Measurements from ENCODE around the gene CCDC146.
"Not testable (repeated sequence)": the region's sequence is repeated elsewhere in the genome, so short reads cannot be mapped to it uniquely, and the experiment has no call there.

Gene CCDC146, protein sequence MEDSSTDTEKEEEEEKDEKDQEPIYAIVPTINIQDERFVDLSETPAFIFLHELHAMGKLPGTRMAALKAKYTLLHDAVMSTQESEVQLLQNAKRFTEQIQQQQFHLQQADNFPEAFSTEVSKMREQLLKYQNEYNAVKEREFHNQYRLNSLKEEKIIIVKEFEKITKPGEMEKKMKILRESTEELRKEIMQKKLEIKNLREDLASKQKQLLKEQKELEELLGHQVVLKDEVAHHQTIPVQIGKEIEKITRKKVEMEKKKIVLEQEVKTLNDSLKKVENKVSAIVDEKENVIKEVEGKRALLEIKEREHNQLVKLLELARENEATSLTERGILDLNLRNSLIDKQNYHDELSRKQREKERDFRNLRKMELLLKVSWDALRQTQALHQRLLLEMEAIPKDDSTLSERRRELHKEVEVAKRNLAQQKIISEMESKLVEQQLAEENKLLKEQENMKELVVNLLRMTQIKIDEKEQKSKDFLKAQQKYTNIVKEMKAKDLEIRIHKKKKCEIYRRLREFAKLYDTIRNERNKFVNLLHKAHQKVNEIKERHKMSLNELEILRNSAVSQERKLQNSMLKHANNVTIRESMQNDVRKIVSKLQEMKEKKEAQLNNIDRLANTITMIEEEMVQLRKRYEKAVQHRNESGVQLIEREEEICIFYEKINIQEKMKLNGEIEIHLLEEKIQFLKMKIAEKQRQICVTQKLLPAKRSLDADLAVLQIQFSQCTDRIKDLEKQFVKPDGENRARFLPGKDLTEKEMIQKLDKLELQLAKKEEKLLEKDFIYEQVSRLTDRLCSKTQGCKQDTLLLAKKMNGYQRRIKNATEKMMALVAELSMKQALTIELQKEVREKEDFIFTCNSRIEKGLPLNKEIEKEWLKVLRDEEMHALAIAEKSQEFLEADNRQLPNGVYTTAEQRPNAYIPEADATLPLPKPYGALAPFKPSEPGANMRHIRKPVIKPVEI

DNA sequence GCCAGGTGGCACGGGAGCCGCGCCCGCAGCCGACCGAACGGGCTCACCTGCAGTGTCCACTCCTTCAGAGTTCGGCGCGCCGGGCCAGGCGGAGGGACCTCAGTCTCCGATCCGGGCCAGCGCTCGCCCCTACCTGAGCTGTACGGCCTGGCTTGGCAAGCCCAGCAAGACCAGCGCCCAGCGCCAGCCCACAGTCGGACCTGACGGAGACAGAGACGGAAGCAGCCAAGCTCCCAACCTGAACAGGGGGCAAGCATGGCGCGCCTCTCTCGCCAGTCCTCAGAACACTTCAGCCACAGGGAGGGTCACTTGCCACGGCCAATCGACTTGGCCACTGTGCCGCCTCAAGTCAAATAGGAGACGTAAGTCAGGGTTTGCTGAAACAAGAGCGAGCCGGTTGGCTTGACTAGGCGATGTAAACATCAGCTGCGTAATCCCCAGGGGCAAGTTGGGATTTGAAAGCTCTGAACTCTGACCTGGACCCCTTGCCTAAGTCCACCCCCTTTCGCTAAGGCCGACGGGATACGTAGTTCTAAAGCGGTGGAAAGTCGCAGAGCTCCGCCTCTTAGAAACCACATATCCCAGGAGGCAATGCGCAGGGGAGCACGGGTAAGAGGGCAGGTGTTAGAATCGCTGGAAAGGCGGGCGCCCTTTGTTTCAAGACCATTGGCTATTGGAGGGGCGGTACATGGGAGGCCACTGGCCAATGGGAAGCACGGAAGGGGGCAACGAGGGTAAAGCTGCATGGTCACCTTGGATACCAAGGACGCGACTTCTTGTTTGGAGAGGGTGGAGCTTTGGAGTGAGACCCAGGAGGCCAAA is at the start of gene CCDC146:
Gene CCDC146 (plus strand): TSS at position 756 of the 822 bp plus-strand sequence. CDS start 45,054 bp downstream, outside the sequence.
- DNase-seq (ENCODE audit: low read depth), result peak; percentile 96
- peak within 1 kb of the TSS; percentile 61 for H3K4me3 ChIP-seq (ENCODE audit: control insufficient read depth, low read depth, low read length)

DNA sequence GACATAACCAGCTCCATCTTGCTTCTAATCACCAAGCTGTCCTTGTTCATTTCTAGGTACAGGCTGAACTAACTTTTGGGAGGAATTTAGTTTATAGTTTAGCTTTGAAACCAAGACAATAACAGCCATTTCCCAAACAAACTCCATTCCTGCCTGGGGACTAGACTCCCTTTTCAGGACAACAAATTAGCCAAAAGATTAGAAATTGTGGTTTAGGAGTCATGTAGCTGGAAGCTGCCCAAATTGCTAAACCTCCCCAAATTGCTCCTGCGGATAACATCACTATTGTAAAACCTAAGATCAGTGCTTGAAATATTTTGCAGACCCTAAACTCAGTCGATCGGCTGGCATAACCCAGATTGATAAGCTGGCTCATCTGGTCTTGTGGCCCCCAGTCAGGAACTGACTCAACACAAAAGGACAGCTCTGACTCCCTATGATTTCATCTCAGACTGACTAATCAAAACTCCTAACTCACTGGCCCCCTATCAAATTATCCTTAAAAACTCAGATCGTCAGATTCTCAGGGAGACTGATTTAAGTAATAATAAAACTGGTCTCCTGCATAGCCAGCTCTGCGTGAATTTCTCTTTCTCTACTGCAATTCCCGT is 47.5 kb upstream of the CCDC146 start:
- not testable (repeated sequence) for H3K4me3 ChIP-seq (ENCODE audit: control insufficient read depth, low read depth, low read length)
- DNase-seq (ENCODE audit: low read depth), result peak; percentile 28

DNA sequence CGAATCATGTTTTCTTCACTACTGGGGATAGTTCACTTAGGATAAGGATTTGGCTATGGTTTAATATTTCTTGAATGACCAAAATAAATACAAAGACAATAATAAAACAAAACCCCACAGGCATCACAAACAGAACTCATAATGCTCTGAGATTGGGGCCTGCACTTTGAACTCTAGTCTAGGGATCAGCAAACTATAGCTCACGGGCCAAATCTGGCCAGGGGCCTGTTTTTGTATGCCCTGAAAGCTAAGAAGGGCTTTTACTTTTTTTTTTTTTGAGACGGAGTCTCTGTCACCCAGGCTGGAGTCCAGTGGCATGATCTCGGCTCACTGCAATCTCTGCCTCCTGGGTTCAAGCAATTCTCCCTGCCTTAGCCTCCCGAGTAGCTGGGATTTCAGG is 45.4 kb upstream of the CCDC146 start:
- DNase-seq (ENCODE audit: low read depth); H3K4me3 ChIP-seq (ENCODE audit: control insufficient read depth, low read depth, low read length): not testable (repeated sequence)

DNA sequence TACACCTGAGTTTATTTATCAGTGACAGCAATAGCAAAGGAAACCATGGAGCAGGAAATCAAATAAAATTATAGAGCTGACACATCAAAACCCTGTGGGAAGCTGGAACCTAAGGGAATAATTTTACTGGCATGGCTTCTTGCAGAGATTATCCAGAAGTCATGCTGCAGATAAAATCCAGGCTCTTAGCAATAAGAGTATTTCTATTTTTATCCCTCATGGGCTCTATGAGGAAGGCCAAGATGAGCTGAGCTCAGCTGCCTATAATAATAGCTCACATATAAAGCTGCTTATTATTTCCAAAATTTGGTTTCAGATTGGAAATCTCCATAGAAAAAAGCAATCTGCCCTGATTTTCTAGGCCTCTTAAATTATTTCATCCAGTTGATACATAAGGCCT is 43.3 kb upstream of the CCDC146 start:
- H3K4me3 ChIP-seq (ENCODE audit: control insufficient read depth, low read depth, low read length); DNase-seq (ENCODE audit: low read depth): not testable (repeated sequence)

DNA sequence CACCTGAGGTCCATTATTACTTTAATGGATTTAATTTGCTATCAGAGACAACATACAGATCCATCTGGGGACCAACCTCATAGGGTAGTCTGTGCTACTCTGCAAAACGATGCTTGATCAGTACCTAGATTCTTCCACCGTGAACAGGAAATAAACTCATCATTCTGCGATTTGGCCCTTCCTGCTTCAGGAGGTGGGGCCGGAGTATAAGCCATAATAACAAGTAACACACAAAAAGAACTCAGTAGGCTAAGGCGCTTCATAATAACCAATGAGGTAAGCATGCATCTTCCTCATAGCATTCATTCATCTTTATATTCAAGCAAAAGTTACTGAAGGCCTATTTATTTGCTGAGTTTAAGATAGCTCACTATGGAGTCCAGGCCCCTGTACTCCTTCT is 42.8 kb upstream of the CCDC146 start:
- DNase-seq (ENCODE audit: low read depth); H3K4me3 ChIP-seq (ENCODE audit: control insufficient read depth, low read depth, low read length): not testable (repeated sequence)

DNA sequence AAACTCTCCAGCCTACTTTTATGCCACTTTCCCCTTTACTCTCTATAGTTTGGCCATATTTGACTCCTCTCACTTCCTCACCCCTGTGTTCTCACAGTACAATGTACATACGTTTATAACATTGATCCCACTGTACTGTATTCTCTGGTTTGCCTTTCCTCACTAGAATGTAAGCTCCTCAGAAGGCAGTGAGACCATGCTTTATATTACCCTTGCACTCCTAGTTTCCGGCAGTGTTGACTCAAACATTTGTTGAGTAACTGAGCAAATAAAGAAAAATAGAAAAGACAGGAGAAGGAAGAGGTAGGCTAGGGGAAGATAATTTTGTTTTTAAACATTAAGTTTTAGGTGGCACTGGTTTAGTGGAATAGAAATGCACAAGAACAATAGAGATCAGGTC is 42.2 kb upstream of the CCDC146 start:
- DNase-seq (ENCODE audit: low read depth), result not testable (repeated sequence)

DNA sequence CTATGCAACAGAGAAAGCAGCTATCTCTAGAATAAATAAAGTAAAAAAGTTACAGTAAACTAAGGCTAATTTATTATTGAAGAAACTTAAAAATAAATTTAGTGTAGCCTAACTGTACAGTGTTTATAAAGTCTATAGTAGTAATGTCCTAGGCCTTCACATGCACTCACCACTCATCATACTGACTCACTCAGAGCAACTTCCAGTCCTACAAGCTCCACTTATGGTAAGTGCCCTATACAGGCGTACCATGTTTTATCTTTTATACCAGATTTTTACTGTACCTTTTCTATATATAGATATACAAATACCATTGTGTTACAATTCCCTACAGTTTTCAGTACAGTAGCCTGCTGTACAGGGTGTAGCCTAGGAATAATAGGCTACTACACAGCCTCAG is 40.2 kb upstream of the CCDC146 start:
- DNase-seq (ENCODE audit: low read depth); H3K4me3 ChIP-seq (ENCODE audit: control insufficient read depth, low read depth, low read length): not testable (repeated sequence)

More for the DNA sequence above, 42.2 kb upstream of the CCDC146 start:
- not testable (repeated sequence) for H3K4me3 ChIP-seq (ENCODE audit: control insufficient read depth, low read depth, low read length)

DNA sequence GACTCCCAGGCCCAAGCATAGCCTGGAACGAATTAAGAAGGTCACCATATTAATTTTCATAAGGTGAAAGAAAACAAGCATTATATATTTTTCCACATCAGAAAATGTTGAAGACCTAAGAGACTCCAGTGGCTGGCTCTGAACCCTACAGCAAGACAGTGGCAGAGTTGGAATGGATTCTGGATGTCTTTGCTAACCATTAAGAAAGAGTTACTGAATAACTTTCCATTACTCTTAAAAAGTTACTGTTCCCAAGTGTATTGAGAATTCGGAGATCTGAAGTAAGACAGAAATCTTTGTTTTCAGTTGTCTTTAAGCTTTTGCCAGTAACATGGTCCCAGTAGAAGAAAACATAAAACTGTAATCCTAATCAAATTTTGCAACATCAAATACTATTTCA is 30.1 kb upstream of the CCDC146 start:
- not testable (repeated sequence) for H3K4me3 ChIP-seq (ENCODE audit: control insufficient read depth, low read depth, low read length); DNase-seq (ENCODE audit: low read depth)

DNA sequence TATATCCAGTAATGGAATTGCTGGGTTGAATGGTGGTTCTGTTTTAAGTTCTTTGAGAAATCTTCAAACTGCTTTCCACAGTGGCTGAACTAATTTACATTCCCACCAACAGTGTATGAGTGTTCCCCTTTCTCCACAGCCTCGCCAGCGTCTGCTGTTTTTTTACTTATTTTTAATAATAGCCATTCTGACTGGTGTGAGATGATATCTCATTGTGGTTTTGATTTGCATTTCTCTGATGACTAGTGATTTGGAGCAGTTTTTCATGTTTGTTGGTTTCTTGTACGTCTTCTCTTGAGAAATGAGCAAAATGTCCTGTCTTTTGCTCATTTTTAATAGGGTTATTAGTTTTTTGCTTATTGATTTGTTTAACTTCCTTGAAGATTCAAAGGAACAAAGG is 21.9 kb upstream of the CCDC146 start:
- H3K4me3 ChIP-seq (ENCODE audit: control insufficient read depth, low read depth, low read length), result not testable (repeated sequence)

DNA sequence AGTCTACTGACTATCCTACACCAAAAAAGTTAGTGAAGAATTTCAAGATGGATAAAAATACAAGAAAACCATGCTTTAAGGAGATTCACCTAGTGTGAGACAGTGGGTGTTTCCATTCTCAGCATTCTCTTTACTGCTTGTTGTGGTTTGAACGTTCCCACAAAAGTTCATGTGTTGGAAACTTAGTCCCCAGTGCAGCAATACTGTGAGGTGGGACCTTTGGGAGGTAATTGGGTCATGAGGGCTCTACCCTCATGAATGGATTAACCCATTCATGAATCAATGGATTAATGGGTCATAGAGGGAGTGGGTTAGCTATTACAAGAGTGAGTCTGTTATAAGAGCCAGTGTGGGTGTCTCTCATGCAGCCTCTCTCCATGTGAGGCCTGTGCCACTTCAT is 21.2 kb upstream of the CCDC146 start:
- DNase-seq (ENCODE audit: low read depth); H3K4me3 ChIP-seq (ENCODE audit: control insufficient read depth, low read depth, low read length): not testable (repeated sequence)

More for the DNA sequence above, 21.9 kb upstream of the CCDC146 start:
- not testable (repeated sequence) for DNase-seq (ENCODE audit: low read depth)

DNA sequence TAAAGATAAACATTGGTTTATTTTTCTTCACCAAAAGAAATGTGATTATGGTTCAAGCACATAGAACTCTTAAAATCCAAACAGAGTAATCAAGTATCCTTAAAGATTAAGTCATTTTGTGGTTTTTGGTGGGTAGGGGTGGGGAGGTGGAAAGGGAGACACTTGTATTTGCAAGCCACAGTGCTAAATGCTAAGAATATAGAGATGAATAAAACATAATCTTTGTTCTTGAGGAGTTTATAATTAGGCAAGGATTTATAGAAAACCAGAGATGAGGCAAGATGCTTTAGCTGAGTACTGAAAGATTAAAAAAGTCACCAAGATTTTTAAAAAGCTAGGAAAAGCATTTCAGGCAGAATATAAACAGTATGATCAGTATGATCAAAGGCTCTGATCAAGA is 19.7 kb upstream of the CCDC146 start:
- H3K4me3 ChIP-seq (ENCODE audit: control insufficient read depth, low read depth, low read length); DNase-seq (ENCODE audit: low read depth): not testable (repeated sequence)

DNA sequence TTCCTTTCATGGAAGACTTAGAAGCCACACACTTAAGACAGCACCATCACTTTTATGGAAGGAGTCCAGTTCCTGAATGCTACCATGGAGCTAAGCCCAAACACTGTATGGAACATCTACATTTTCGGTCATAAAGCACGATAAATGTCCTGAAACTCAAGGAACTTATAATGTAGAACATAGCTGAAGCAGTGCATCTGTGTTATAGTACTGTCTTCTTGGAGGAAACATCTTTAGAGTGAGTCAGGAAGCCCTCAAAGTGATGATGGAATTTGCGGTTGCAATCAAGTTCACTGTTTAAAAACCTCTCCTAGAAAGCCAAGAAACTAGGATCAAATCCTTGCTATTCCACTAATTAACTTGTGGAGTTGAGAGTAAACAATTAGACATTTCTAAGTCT is 16.5 kb upstream of the CCDC146 start:
- DNase-seq (ENCODE audit: low read depth); H3K4me3 ChIP-seq (ENCODE audit: control insufficient read depth, low read depth, low read length): not testable (repeated sequence)

DNA sequence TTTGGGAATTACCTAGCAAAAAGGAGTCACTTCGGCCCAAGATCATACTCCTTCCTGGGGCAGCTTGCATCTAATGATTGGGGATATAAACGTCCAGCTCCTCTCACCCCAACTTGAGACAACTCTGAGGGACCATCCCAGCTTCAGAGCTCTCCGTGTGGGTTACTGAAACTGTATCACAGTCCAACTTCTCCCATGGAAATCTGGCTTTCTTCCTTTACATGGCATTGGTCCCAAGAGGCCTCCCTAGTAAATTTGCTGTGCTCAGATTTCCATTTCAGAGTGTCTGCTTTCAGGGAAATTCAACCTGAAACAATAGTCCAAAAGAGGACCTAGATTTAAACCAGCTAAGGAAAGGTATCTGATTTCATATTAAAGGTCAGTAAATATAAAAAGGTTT is 14.8 kb upstream of the CCDC146 start:
- DNase-seq (ENCODE audit: low read depth); H3K4me3 ChIP-seq (ENCODE audit: control insufficient read depth, low read depth, low read length): not testable (repeated sequence)

DNA sequence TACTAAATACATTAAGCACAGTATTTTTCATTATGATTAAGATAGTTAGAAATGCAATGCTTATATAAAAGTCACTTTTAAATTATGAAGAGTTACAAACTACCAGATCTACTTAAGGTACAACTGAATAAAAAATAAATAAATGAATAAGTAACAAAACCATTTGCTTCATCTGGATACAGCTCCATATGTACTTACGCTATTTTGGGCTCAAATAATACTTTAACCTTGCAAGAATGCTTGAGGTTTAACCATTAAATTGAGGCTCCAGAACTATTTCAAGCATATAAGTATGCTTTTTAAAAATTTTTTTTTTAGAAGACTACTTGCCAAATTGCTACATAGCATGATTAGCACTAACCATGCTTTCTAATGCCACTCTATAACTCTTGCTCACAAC is 14.1 kb upstream of the CCDC146 start:
- H3K4me3 ChIP-seq (ENCODE audit: control insufficient read depth, low read depth, low read length); DNase-seq (ENCODE audit: low read depth): not testable (repeated sequence)
